HepG2 (cell line): ENCODE data around the gene PPP2R5C.

ENCODE experiments used
- ZFYVE20 ChIP-seq: sonication (generic); formaldehyde crosslinking; IDR thresholded peaks from 2 replicates; pipeline ENCODE4 v1.8.0; 2023; ENCODE audit warnings: low read depth, mild to moderate bottlenecking, moderate library complexity, missing genetic modification reagents, borderline replicate concordance
- ZNF274 ChIP-seq: sonication (generic); formaldehyde crosslinking; IDR thresholded peaks from 2 replicates; pipeline ENCODE4 v1.5.1; 2020; ENCODE audit warnings: mild to moderate bottlenecking, missing genetic modification reagents
- TF ChIP-seq, protein P1 (sequence below): sonication (generic); formaldehyde crosslinking; IDR thresholded peaks from 2 replicates; pipeline ENCODE4 v1.8.1; 2023; ENCODE audit warnings: missing genetic modification reagents, inconsistent platforms, borderline replicate concordance
- TF ChIP-seq, protein P2 (sequence below): sonication (generic); formaldehyde crosslinking; IDR thresholded peaks from 2 replicates; pipeline ENCODE4 v1.5.0; 2020; ENCODE audit warnings: mild to moderate bottlenecking, missing genetic modification reagents, moderate library complexity

GRCh38 chr14:101851736-101852405 lies 90.4 kb downstream of the PPP2R5C start:
- TF ChIP-seq, protein P1, sequence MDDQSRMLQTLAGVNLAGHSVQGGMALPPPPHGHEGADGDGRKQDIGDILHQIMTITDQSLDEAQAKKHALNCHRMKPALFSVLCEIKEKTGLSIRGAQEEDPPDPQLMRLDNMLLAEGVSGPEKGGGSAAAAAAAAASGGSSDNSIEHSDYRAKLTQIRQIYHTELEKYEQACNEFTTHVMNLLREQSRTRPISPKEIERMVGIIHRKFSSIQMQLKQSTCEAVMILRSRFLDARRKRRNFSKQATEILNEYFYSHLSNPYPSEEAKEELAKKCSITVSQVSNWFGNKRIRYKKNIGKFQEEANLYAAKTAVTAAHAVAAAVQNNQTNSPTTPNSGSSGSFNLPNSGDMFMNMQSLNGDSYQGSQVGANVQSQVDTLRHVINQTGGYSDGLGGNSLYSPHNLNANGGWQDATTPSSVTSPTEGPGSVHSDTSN (CRISPR knock-in tag), result no peak
- TF ChIP-seq ZNF274 (CRISPR knock-in tag) (no peak), ZFYVE20 (CRISPR knock-in tag) (no peak)
- TF ChIP-seq, protein P2, sequence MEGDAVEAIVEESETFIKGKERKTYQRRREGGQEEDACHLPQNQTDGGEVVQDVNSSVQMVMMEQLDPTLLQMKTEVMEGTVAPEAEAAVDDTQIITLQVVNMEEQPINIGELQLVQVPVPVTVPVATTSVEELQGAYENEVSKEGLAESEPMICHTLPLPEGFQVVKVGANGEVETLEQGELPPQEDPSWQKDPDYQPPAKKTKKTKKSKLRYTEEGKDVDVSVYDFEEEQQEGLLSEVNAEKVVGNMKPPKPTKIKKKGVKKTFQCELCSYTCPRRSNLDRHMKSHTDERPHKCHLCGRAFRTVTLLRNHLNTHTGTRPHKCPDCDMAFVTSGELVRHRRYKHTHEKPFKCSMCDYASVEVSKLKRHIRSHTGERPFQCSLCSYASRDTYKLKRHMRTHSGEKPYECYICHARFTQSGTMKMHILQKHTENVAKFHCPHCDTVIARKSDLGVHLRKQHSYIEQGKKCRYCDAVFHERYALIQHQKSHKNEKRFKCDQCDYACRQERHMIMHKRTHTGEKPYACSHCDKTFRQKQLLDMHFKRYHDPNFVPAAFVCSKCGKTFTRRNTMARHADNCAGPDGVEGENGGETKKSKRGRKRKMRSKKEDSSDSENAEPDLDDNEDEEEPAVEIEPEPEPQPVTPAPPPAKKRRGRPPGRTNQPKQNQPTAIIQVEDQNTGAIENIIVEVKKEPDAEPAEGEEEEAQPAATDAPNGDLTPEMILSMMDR (CRISPR knock-in tag), result no peak
